ENCODE results near the gene DLG2. TPM values are rescaled to one million over a fixed set of nuclear protein-coding genes. Genes with fewer than 3 reads are reported as not detected.

DLG2 gene
- total and polyA plus RNA-seq, 2 of the 4 experiments (the other 2 are of a cell fraction), result 0.31 to 0.36 TPM

DNA sequence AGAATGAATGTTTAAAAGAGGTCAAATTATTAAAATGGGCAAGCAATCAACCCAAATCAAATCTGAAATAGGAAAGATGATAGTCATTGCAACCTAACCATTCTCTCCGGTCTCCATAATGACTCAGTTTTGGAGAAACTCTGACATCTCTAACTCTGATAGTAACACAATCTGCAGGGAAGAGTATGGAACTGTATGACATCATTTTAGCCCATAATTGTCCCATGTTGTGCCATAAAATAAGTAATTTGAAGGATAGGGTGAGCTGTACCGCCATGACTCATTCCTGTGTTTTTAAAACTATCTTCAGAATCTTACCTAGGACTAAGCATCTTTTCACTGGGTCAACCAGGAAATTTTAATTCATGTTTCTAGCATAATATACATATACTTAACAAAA is 350.8 kb downstream of the DLG2 start:
- Histone ChIP-seq H4K5ac (ENCODE audit: low read depth, low read length) (no peak overlapping the region), H3K4me1 (ENCODE audit: control insufficient read depth, insufficient read depth, low read length) (no peaks in the 10 kb centered on the region), H3K79me1 (ENCODE audit: low read depth in 1 of 2, low read length in 2 of 2) (no peaks in the 10 kb centered on the region), H2BK20ac (ENCODE audit: low read depth, low read length) (no peak overlapping the region), H3K9me1 (ENCODE audit: insufficient read depth, low read length) (no peaks in the 10 kb centered on the region), H2AK5ac (ENCODE audit: low read depth, low read length) (no peak overlapping the region), H2AFZ (replicated peaks; ENCODE audit: low read length, poor library complexity) (no peak overlapping the region), H3K9me3 (ENCODE audit: control insufficient read depth, insufficient read depth, low read length) (no peaks in the 10 kb centered on the region), H4K20me1 (ENCODE audit: insufficient read depth, low read length) (no peaks in the 10 kb centered on the region), H4K91ac (ENCODE audit: insufficient read depth, low read depth, low read length) (no peak overlapping the region), H3K9ac (ENCODE audit: low read depth, low read length) (no peak overlapping the region), H2AK9ac (replicated peaks; ENCODE audit: low read depth, low read length, poor library complexity) (no peak overlapping the region), H2BK120ac (ENCODE audit: low read depth, low read length) (no peak overlapping the region), H3K18ac (ENCODE audit: low read depth, low read length) (no peak overlapping the region), H3K27me3 (ENCODE audit: control insufficient read depth, insufficient read depth, low read length) (no peaks in the 10 kb centered on the region), H3K27ac (ENCODE audit: insufficient read depth, low read length) (no peak overlapping the region), H3K56ac (ENCODE audit: extremely low read depth, insufficient read depth, low read length) (no peak overlapping the region), H3K14ac (replicated peaks; ENCODE audit: low read depth, low read length) (no peak overlapping the region), H2BK15ac (ENCODE audit: low read depth, low read length) (no peak overlapping the region), H3K4ac (ENCODE audit: low read depth, low read length) (no peak overlapping the region), H3K4me3 (ENCODE audit: insufficient read depth, low read depth, low read length) (no peak overlapping the region), H3K4me2 (ENCODE audit: low read depth, low read length) (no peak overlapping the region), H3K36me3 (ENCODE audit: control insufficient read depth, insufficient read depth, low read length) (no peaks in the 10 kb centered on the region), H3K23ac (ENCODE audit: low read depth, low read length) (no peak overlapping the region), H4K8ac (ENCODE audit: low read depth in 2 of 2, low read length in 2 of 2) (no peak overlapping the region), H2BK5ac (ENCODE audit: low read depth, low read length, poor library complexity, severe bottlenecking) (no peak overlapping the region)
- dilution Hi-C loops (cut with HindIII; ENCODE audit: low sequenced_read_pairs, unreplicated experiment), result no loop called here
- BruUV-seq (replicated peaks), result no TSS peak
- ATAC-seq (ENCODE audit: low read depth) (no peak), DNase-seq (no peak)
- no peak for TF ChIP-seq SMC3 (IDR thresholded peaks at IDR 0.05; ENCODE audit: low read depth, low read length)
- no peak for TF ChIP-seq MAFK (IDR thresholded peaks at IDR 0.05; ENCODE audit: low read depth, low read length)
- TF ChIP-seq POLR2A (IDR thresholded peaks at IDR 0.05; ENCODE audit: low read depth, low read length), result no peak
- no peak for TF ChIP-seq MAZ (IDR thresholded peaks at IDR 0.05; ENCODE audit: borderline replicate concordance, low read depth, low read length)
- TF ChIP-seq, protein P1, sequence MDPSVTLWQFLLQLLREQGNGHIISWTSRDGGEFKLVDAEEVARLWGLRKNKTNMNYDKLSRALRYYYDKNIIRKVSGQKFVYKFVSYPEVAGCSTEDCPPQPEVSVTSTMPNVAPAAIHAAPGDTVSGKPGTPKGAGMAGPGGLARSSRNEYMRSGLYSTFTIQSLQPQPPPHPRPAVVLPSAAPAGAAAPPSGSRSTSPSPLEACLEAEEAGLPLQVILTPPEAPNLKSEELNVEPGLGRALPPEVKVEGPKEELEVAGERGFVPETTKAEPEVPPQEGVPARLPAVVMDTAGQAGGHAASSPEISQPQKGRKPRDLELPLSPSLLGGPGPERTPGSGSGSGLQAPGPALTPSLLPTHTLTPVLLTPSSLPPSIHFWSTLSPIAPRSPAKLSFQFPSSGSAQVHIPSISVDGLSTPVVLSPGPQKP (IDR thresholded peaks at IDR 0.05; ENCODE audit: borderline replicate concordance, low read depth, low read length), result no peak
- TF ChIP-seq NFE2L2 (IDR thresholded peaks at IDR 0.05; ENCODE audit: low read depth, low read length), result no peak
- TF ChIP-seq FOS (IDR thresholded peaks at IDR 0.05; ENCODE audit: low read depth, low read length), result no peak
- no peak for TF ChIP-seq RAD21 (IDR thresholded peaks at IDR 0.05; ENCODE audit: low read length)
- TF ChIP-seq BHLHE40 (IDR thresholded peaks at IDR 0.05; ENCODE audit: low read depth, low read length), result no peak
- TF ChIP-seq CHD1 (IDR thresholded peaks at IDR 0.05; ENCODE audit: low read depth, low read length), result no peak
- TF ChIP-seq, protein P2, sequence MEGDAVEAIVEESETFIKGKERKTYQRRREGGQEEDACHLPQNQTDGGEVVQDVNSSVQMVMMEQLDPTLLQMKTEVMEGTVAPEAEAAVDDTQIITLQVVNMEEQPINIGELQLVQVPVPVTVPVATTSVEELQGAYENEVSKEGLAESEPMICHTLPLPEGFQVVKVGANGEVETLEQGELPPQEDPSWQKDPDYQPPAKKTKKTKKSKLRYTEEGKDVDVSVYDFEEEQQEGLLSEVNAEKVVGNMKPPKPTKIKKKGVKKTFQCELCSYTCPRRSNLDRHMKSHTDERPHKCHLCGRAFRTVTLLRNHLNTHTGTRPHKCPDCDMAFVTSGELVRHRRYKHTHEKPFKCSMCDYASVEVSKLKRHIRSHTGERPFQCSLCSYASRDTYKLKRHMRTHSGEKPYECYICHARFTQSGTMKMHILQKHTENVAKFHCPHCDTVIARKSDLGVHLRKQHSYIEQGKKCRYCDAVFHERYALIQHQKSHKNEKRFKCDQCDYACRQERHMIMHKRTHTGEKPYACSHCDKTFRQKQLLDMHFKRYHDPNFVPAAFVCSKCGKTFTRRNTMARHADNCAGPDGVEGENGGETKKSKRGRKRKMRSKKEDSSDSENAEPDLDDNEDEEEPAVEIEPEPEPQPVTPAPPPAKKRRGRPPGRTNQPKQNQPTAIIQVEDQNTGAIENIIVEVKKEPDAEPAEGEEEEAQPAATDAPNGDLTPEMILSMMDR (conservative IDR thresholded peaks at IDR 0.05; ENCODE audit: low read depth, low read length), result no peak
- TF ChIP-seq MXI1 (IDR thresholded peaks at IDR 0.05; ENCODE audit: borderline replicate concordance, low read depth, low read length), result no peak
- POLR2A ChIA-PET (ENCODE audit: unreplicated experiment), result no interaction called here
- CTCF ChIA-PET, result no interaction called here
- intact Hi-C loops (cut with micrococcal nuclease), result no loop called here
- WGBS, 2 experiments (ENCODE audit: extremely low coverage in 2 of 2, insufficient read length in 1 of 2), result no CpG with 5 or more reads among the region's 2 CpGs
- in situ Hi-C loops (cut with MboI; ENCODE audit: low sequenced_read_pairs), result no loop called here

Measured in IMR-90 (cell line).